ENCODE data around the gene TMOD3.

Gene TMOD3

DNA sequence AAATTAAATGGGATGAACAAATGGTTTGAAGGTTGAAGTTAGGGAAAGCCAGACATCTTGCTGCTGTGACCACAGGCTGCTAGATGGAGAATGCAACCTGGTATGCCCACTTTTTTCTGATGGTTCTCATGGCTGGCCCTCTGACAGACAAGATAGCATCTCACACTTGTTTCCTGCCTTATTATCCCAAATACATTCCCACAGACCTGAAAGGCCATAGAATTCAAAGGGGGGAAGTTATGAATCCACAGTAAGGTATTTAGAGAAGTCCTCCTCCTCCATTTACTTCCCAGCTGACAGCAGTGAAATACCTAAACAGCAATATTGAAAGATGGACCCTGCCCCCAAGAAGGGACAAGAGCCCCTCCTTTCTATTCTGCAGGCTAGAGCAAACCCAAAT, 109.8 kb downstream of the TMOD3 start:
- Mint-ChIP-seq H3K27me3 (no peaks in the 10 kb centered on the region), H3K4me3 (no peak overlapping the region), H3K4me1 (peaks cover 22% of the 10 kb centered on the region), H3K9me3 (no peaks in the 10 kb centered on the region), H3K27ac (no peak overlapping the region), H3K36me3 (peaks cover 42% of the 10 kb centered on the region)
- no peak for ATAC-seq

DNA sequence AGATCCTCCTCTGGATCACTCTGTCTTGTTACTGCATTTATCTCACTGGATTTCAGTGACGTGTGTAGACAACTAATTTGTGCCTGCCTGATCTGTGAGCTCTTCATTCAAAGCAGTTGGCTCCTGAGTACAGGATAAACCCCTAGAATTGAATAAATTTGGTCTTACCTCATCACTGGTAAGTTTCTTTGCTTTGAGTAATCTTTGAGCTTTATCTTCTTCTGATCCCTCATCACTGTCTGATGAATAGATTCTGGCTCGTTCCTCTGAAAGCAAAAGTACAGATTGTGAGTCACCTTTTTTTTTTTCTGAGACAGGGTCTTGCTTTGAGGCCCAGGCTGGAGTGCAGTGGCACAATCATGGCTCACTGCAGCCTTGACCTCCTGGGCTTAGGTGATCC, 117.7 kb downstream of the TMOD3 start:
- Mint-ChIP-seq H3K27ac (no peak overlapping the region), H3K4me3 (no peak overlapping the region), H3K9me3 (no peaks in the 10 kb centered on the region), H3K27me3 (no peaks in the 10 kb centered on the region), H3K36me3 (peaks cover 69% of the 10 kb centered on the region), H3K4me1 (no peaks in the 10 kb centered on the region)
- no peak for ATAC-seq

DNA sequence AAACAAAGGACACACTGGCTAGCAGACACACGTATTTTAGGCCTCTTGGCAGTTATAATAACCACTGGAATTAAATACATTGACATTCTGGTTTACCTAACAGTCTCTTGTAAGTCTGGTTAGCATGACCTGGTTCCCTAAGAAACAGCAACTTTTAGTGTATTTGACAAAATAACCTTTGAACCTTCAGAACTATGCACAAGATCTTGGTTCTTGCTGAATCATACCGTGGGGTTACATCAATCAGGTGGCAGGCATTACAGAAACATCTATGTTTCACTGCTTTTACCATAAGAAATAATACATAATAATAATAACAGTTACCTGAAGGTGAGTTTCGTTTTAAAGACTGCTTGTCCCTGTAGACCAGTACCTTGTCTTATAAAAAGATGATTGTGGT, 123.4 kb downstream of the TMOD3 start:
- ATAC-seq = no peak

DNA sequence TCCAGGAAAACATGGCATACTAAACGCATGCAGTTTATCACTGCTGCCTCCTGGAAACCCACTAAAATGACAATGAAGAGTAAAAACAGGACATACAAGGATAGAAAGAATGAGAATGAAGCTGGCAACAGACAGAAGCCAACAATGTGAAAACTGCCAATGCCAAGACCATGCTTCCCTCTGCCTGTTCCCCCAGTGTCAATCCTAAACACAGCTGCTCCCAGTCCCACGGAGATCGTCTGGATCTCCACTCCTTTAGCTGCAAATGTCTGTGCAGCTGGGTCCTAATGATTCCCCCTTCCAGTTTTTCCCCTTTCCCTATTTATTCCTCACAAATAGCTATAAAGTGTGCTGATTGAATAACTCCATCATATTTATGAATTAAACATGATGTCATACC, 126.1 kb downstream of the TMOD3 start:
- Mint-ChIP-seq H3K4me1 (no peaks in the 10 kb centered on the region), H3K36me3 (peaks cover 65% of the 10 kb centered on the region), H3K4me3 (no peak overlapping the region), H3K9me3 (no peaks in the 10 kb centered on the region), H3K27me3 (no peaks in the 10 kb centered on the region), H3K27ac (no peak overlapping the region)
- no peak for ATAC-seq

More for the DNA sequence above, 123.4 kb downstream of the TMOD3 start:
- H3K4me1 Mint-ChIP-seq = no peaks in the 10 kb centered on the region
- no peaks in the 10 kb centered on the region for H3K9me3 Mint-ChIP-seq
- H3K27me3 Mint-ChIP-seq = no peaks in the 10 kb centered on the region
- H3K4me3 Mint-ChIP-seq = no peak overlapping the region
- peaks cover 60% of the 10 kb centered on the region for H3K36me3 Mint-ChIP-seq
- H3K27ac Mint-ChIP-seq = no peak overlapping the region
